Transverse colon (tissue), 4 donors: ENCODE results near the gene BRCC3. TPM values are rescaled to one million over a fixed set of nuclear protein-coding genes. Genes with fewer than 3 reads are reported as not detected.

ENCODE experiments used
- DNase-seq: peaks from one replicate; pipeline ENCODE4 v3.0.0-alpha.2; 2019
- H3K27ac ChIP-seq, 4 donors: fragments of 200-600 bp; sonication (generic); 2 replicates each; pipeline ENCODE4 v1.5.1; 2016 to 2018; ENCODE audit warnings: inconsistent platforms in 4 of 4
- H3K27me3 ChIP-seq: fragments of 200-600 bp; sonication (generic); 2 replicates; pipeline ENCODE4 v1.5.1; 2017; ENCODE audit warnings: inconsistent platforms
- H3K36me3 ChIP-seq, 4 donors: fragments of 200-600 bp; sonication (generic); 2 replicates each; pipeline ENCODE4 v1.5.1; 2017 to 2019; ENCODE audit warnings: inconsistent platforms in 4 of 4
- H3K4me1 ChIP-seq, 4 donors: fragments of 200-600 bp; sonication (generic); 2 replicates each; pipeline ENCODE4 v1.5.1; 2017 to 2020; ENCODE audit warnings: inconsistent platforms in 4 of 4
- H3K4me3 ChIP-seq, 4 donors: fragments of 200-600 bp; sonication (generic); 1 replicate in 1 of 4; 2 replicates in 3 of 4; pipeline versions ENCODE4 v1.5.1 to v1.6.1; 2017 to 2019; ENCODE audit warnings: inconsistent platforms in 4 of 4
- H3K9me3 ChIP-seq, 2 donors: fragments of 200-600 bp; sonication (generic); 2 replicates each; pipeline ENCODE4 v1.5.1; 2017 to 2019; ENCODE audit warnings: inconsistent platforms in 2 of 2
- CTCF ChIP-seq, 5 experiments: fragments of 200-600 bp in 3 of 5; fragments of 450-650 bp in 2 of 5; sonication (generic) in 3 of 5; IDR thresholded peaks; 1 replicate in 2 of 5; 2 replicates in 3 of 5; pipeline ENCODE4 v1.5.1; 2016 to 2017; ENCODE audit warnings: antibody characterized with exemption in 5 of 5, inconsistent platforms in 3 of 5, mild to moderate bottlenecking in 2 of 5, moderate library complexity in 1 of 5
- EP300 ChIP-seq: sonication (generic); formaldehyde crosslinking; IDR thresholded peaks from one replicate; pipeline ENCODE4 v1.6.1; 2017; ENCODE audit warnings: antibody characterized with exemption, low read depth
- POLR2A ChIP-seq: fragments of 450-650 bp; IDR thresholded peaks from one replicate; pipeline ENCODE4 v1.6.1; 2016; ENCODE audit warnings: antibody characterized with exemption, mild to moderate bottlenecking, moderate library complexity
- POLR2AphosphoS5 ChIP-seq, 3 donors: sonication (generic); formaldehyde crosslinking; IDR thresholded peaks; one replicate each; pipeline ENCODE4 v1.6.1; 2016; ENCODE audit warnings: antibody characterized with exemption in 3 of 3
- WGBS, 2 donors: methylation state at CpG; one replicate each; pipeline ENCODE4 v1.1.5; 2018; ENCODE audit warnings: low coverage in 1 of 2; 5-methylcytosine and 5-hydroxymethylcytosine counted together
- in situ Hi-C, 4 donors: fragments of 200-750 bp; cut with MboI; loops; one replicate each; pipeline versions ENCODE4 v1.15.0 to v1.15.1; 2017; ENCODE audit warnings: low sequenced_read_pairs in 3 of 4, low pct_ligation_motif_present in 1 of 4, low pct_unique_long_range_greater_than_20kb in 1 of 4
- intact Hi-C: fragments of 100-400 bp; cut with DNase I; formaldehyde crosslinking; loops from one replicate; pipeline ENCODE4 v1.15.1; 2023; ENCODE audit warnings: low total_unique reads
- total RNA-seq, 4 donors: library from RNA; depleted of rRNA; stranded (reverse); fragments of >200 nt; gene quantifications; one replicate each; pipeline ENCODE4 v1.1.0, GENCODE V29; 2016

Gene BRCC3
- total RNA-seq, 4 donors from 2014 or later: 17.3 to 34.2 (median 19.1) TPM

DNA sequence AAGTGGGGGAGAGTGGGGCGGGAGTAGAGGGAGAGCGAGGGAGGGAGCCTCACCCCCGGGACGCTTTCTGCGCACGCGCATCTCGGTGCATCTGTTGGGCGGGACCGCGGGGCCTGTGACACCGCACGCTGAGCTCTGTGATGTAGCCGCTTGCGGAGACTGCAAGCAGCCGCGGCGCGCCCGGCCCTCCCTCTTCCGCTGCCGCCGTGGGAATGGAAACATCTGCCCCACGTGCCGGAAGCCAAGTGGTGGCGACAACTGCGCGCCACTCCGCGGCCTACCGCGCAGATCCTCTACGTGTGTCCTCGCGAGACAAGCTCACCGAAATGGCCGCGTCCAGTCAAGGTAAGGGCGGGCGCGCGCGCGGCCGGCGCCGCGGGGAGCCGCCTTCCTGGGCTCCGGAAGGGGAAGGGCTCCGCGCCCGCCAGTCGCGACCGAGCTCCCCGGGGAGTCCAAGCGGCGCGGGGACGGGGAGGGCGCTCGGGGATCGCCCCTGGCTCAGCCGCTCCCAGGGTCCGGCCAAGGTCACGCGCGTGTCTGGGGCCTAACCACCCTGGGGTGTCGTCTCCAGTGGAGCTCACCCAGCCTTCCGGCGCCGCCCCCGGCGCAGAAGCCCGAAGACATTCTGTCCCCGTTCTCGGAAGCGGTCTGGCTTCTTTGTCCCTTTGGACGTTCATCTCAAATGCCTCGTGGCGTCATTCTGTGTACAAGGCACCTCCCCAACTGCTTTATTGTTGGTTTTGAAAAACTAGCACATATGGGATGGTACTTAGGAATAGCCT lies 44.4 kb upstream of the BRCC3 start, which contains the start of gene FUNDC2:
TSS of gene FUNDC2 (plus strand) at position 118 of the 782 bp plus-strand sequence. CDS start at position 213, 95 bp downstream.
- WGBS, 2 donors: 65% methylated on average over 64 of the region's 82 CpGs; no CpG with 5 or more reads in 1 of the 2 donors
- peak within 1 kb of the TSS; percentile 91 to 98 (median 94) for H3K27ac ChIP-seq
- intact Hi-C loops: no loop called here
- TF ChIP-seq CTCF (IDR thresholded peaks at IDR 0.05) (no peak), POLR2A (peak; percentile 79), POLR2AphosphoS5 (IDR thresholded peaks at IDR 0.05) (peak; percentile 38 to 77 (median 51)), EP300 (peak; percentile 67)
- H3K27me3 ChIP-seq: no peaks in the 10 kb centered on the region
- H3K9me3 ChIP-seq: no peaks in the 10 kb centered on the region
- peak; percentile 95 for DNase-seq
- H3K4me3 ChIP-seq: peak within 1 kb of the TSS; percentile 47 to 66 (median 54)
- H3K36me3 ChIP-seq: no peaks in the 10 kb centered on the region
- in situ Hi-C loops: no loop called here
- peaks cover 0 to 13% (median 5%) of the 10 kb centered on the region in 4 donors for H3K4me1 ChIP-seq

DNA sequence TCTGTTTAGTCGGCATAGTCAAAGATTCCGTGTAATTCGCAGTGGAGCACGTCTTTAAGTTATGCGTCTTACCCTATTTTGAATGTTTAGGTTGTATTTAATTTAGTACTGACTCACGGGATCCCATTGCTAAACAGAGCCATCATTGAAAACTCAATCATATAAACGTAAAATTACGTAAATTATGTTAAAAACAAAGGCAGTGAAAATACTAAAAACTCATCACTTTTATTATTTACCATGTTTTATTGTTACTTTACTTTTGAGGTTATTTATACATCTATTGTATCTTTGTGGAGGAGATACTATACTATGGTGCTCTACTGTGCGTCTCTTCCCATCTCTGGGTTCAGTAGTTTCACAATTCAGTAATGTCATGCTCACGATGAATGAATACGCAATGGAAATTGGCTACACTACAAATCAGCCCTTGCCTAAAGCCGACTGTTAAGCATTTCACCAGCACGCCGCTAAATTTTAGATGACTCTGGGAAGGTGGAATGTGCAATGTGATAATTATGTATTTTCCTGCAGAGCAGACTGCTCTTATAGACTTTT lies 43.7 kb upstream of the BRCC3 start:
- Histone ChIP-seq H3K27me3 (no peaks in the 10 kb centered on the region), H3K9me3 (no peaks in the 10 kb centered on the region), H3K4me1 (peaks cover 0 to 13% (median 5%) of the 10 kb centered on the region in 4 donors), H3K4me3 (peak overlapping the region; percentile 47 to 66 (median 54)), H3K36me3 (no peaks in the 10 kb centered on the region), H3K27ac (peak overlapping the region; percentile 91 to 98 (median 94))
- in situ Hi-C loops: no loop called here
- DNase-seq: no peak
- TF ChIP-seq CTCF (IDR thresholded peaks at IDR 0.05): no peak
- TF ChIP-seq POLR2AphosphoS5 (IDR thresholded peaks at IDR 0.05): peak; percentile 42 to 63 (median 48)
- TF ChIP-seq POLR2A: peak; percentile 42
- WGBS, 2 donors: 0 to 42% methylated on average over 8 to 14 of the region's 14 CpGs
- intact Hi-C loops: no loop called here

GRCh38 chrX:155028129-155028528 lies 43.2 kb upstream of the BRCC3 start:
- no peaks in the 10 kb centered on the region for H3K36me3 ChIP-seq
- H3K4me3 ChIP-seq: peak overlapping the region in 2 of 4 donors; percentile 51 to 66
- 14 to 37% methylated on average over 1 to 3 of the region's 3 CpGs for WGBS, 2 donors
- H3K27ac ChIP-seq: peak overlapping the region; percentile 91 to 98 (median 94)
- H3K9me3 ChIP-seq: no peaks in the 10 kb centered on the region
- no peaks in the 10 kb centered on the region for H3K27me3 ChIP-seq
- TF ChIP-seq POLR2AphosphoS5 (IDR thresholded peaks at IDR 0.05): no peak
- no peak for TF ChIP-seq EP300
- TF ChIP-seq POLR2A: no peak
- TF ChIP-seq CTCF (IDR thresholded peaks at IDR 0.05): no peak
- intact Hi-C loops: no loop called here
- no peak for DNase-seq
- in situ Hi-C loops: no loop called here
- H3K4me1 ChIP-seq: peaks cover 0 to 13% (median 5%) of the 10 kb centered on the region in 4 donors

DNA sequence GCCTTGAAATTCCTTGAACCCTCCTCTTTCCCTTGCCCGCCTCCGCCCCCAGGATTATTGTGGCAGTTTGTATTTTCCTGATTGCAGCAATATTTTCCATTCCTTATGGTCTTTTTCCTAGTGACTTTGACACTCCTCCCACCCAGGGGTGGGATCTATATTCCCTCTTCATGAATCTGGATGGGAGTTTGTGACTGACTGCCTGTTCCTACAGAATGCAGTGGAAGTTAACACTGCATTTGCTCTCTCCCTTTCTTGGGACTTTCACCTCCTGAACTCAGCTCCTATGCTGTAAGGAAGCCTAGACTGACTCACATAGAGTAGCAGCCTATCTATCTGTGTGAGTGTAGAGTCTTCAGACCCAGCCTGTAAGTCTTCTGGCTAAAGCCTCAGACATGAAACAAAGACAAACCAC lies 42.4 kb upstream of the BRCC3 start:
- 58% methylated on average over 2 of the region's 2 CpGs; no CpG with 5 or more reads in 1 of the 2 donors for WGBS, 2 donors
- Histone ChIP-seq H3K9me3 (no peaks in the 10 kb centered on the region), H3K27ac (peak overlapping the region; percentile 91 to 98 (median 94)), H3K36me3 (no peaks in the 10 kb centered on the region), H3K4me1 (peaks cover 0 to 13% (median 5%) of the 10 kb centered on the region in 4 donors), H3K27me3 (no peaks in the 10 kb centered on the region), H3K4me3 (no peak overlapping the region)
- intact Hi-C loops (no loop called here), in situ Hi-C loops (no loop called here)
- DNase-seq: no peak
- TF ChIP-seq POLR2A (no peak), EP300 (no peak), CTCF (IDR thresholded peaks at IDR 0.05) (no peak), POLR2AphosphoS5 (IDR thresholded peaks at IDR 0.05) (no peak)
